Adrenal gland (tissue), 12 donors: ENCODE results near the gene SPACA4. TPM values are rescaled to one million over a fixed set of nuclear protein-coding genes. Genes with fewer than 3 reads are reported as not detected.

Experiments used
- DNase-seq, 7 donors: peaks; one replicate each; pipeline ENCODE4 v3.0.0-alpha.2; 2019 to 2020
- H3K27ac ChIP-seq, 5 donors: fragments of 200-600 bp; sonication (generic) in 4 of 5; 1 replicate in 3 of 5; 2 replicates in 2 of 5; pipeline versions ENCODE4 v1.5.1 to v1.8.0; 2016 to 2020; ENCODE audit warnings: mild to moderate bottlenecking in 1 of 5
- H3K27me3 ChIP-seq: fragments of 200-600 bp; 2 replicates; pipeline ENCODE4 v1.8.0; 2021
- H3K36me3 ChIP-seq, 2 donors: fragments of 200-600 bp; replicated peaks in 1 of 2; 1 replicate in 1 of 2; 2 replicates in 1 of 2; pipeline versions ENCODE4 v1.5.1 to v1.8.0; 2018 to 2022
- H3K4me1 ChIP-seq, 2 donors: fragments of 200-600 bp; replicated peaks in 1 of 2; 1 replicate in 1 of 2; 2 replicates in 1 of 2; pipeline versions ENCODE4 v1.5.1 to v1.8.0; 2018 to 2021
- H3K4me3 ChIP-seq, 4 donors: fragments of 200-600 bp; sonication (generic) in 3 of 4; one replicate each; pipeline ENCODE4 v1.5.1; 2016 to 2018
- H3K9me3 ChIP-seq, 3 donors: fragments of 200-600 bp; sonication (generic) in 1 of 3; replicated peaks in 1 of 3; 1 replicate in 2 of 3; 2 replicates in 1 of 3; pipeline versions ENCODE4 v1.5.1 to v1.8.0; 2016 to 2021
- CTCF ChIP-seq, 6 experiments: fragments of 450-650 bp in 4 of 6; fragments of 200-600 bp in 2 of 6; sonication (generic) in 1 of 6; IDR thresholded peaks; 1 replicate in 5 of 6; 2 replicates in 1 of 6; pipeline versions ENCODE4 v1.5.1 to v1.8.0; 2016 to 2021; ENCODE audit warnings: antibody characterized with exemption in 6 of 6, mild to moderate bottlenecking in 2 of 6, moderate library complexity in 1 of 6
- POLR2A ChIP-seq, 2 donors: fragments of 450-650 bp; IDR thresholded peaks; one replicate each; pipeline ENCODE4 v1.6.1; 2017; ENCODE audit warnings: antibody characterized with exemption in 2 of 2, mild to moderate bottlenecking in 2 of 2, moderate library complexity in 1 of 2
- WGBS, 4 donors: extraction: QIAGEN DNeasy Blood & Tissue Kit in 2 of 4; methylation state at CpG; one replicate each; pipeline versions ENCODE4 v1.1.5 to v1.1.7; 2013 to 2017; 5-methylcytosine and 5-hydroxymethylcytosine counted together
- intact Hi-C, 2 donors: fragments of 100-400 bp; cut with DNase I; formaldehyde crosslinking; loops; one replicate each; pipeline versions ENCODE4 v1.14.1 to v1.15.0; 2022 to 2023
- polyA plus RNA-seq, 3 donors: library from polyadenylated mRNA; stranded (reverse); fragments of 200-250 nt in 2 of 3; fragments of 350-450 nt in 1 of 3; fragmentation: Illumina TruSeq in 1 of 3; extraction: RNeasy Lipid Tissue Mini Kit (QIAGEN cat#74804) in 1 of 3; gene quantifications; one replicate each; pipeline ENCODE4 v1.2.3, GENCODE V29; 2013 to 2014
- total RNA-seq, 9 donors: library from RNA; depleted of rRNA in 4 of 9; stranded (reverse); fragments of >200 nt in 4 of 9; fragments of 120-200 nt in 1 of 9; fragmentation: NEBNext Ultra II Directional in 1 of 9; extraction: Animal tissue kit (Norgen Biotek cat#: 25700) in 1 of 9; gene quantifications; one replicate each; pipeline versions ENCODE4 v1.1.0 to v1.2.4, GENCODE V29; 2013 to 2023
- donor health status: healthy with polysubstance abuse.
- donor health status: Bipolar disorder and iron deficiency.
- donor health status: DM: yes; HTN: yes; CAD: no.
- donor health status: DM: no; HTN: no; CAD: no.
- donor health status: DM: no; HTN: no; CAD: no.
- donor health status: DM: yes; HTN: yes; CAD: no.

The SPACA4 gene
- total and polyA plus RNA-seq, 12 donors, result not detected

- H3K4me1 ChIP-seq, result peaks cover 18 to 32% of the 10 kb centered on the region in 2 donors
- peak in 4 of 7 donors; percentile 20 to 56 (median 42) for DNase-seq
- no peak overlapping the region for H3K27ac ChIP-seq
- H3K4me3 ChIP-seq, result no peak overlapping the region
- intact Hi-C loops, result no loop called here
- no peak for TF ChIP-seq POLR2A (IDR thresholded peaks at IDR 0.05)
- no peaks in the 10 kb centered on the region for H3K27me3 ChIP-seq
- H3K9me3 ChIP-seq, result no peaks in the 10 kb centered on the region
- WGBS, 4 donors, result 67 to 73% (median 71%) methylated on average over 8 to 12 of the region's 12 CpGs
- H3K36me3 ChIP-seq, result peaks cover 0 to 30% of the 10 kb centered on the region in 2 donors
Observed at GRCh38 chr19:48616491-48617056, 10.0 kb downstream of the SPACA4 start.

GRCh38 chr19:48617146-48617937, 10.8 kb downstream of the SPACA4 start:
- Histone ChIP-seq H3K27me3 (no peaks in the 10 kb centered on the region), H3K4me1 (peaks cover 18 to 32% of the 10 kb centered on the region in 2 donors), H3K27ac (peak overlapping the region in 2 of 5 donors; percentile 92 to 96), H3K4me3 (peak overlapping the region in 2 of 4 donors; percentile 82 to 97), H3K36me3 (peaks cover 0 to 30% of the 10 kb centered on the region in 2 donors), H3K9me3 (no peaks in the 10 kb centered on the region)
- DNase-seq, result peak in 5 of 7 donors; percentile 27 to 68 (median 52)
- TF ChIP-seq POLR2A (IDR thresholded peaks at IDR 0.05) (no peak), CTCF (IDR thresholded peaks at IDR 0.05) (peak in 5 of 6 experiments; percentile 4 to 27 (median 14))
- 48 to 54% (median 51%) methylated on average over 8 to 18 of the region's 18 CpGs for WGBS, 4 donors
- intact Hi-C loops, result no loop called here

GRCh38 chr19:48618278-48618915, 11.9 kb downstream of the SPACA4 start:
- Histone ChIP-seq H3K27me3 (no peaks in the 10 kb centered on the region), H3K9me3 (no peaks in the 10 kb centered on the region), H3K4me3 (peak overlapping the region; percentile 38 to 97 (median 88)), H3K4me1 (peaks cover 21 to 40% of the 10 kb centered on the region in 2 donors), H3K36me3 (peaks cover 0 to 30% of the 10 kb centered on the region in 2 donors), H3K27ac (peak overlapping the region; percentile 47 to 96 (median 92))
- peak in 5 of 7 donors; percentile 25 to 72 (median 50) for DNase-seq
- intact Hi-C loops, result no loop called here
- no peak for TF ChIP-seq POLR2A (IDR thresholded peaks at IDR 0.05)
- TF ChIP-seq CTCF (IDR thresholded peaks at IDR 0.05), result no peak
- WGBS, 4 donors, result 1 to 6% (median 2%) methylated on average over 10 to 18 of the region's 18 CpGs

GRCh38 chr19:48618916-48619691, 12.6 kb downstream of the SPACA4 start, which contains the start of the genes RPL18 and SPHK2:
Gene RPL18 (minus strand): TSS chr19:48619178. CDS start chr19:48619143, 35 bp downstream.
Gene SPHK2 (plus strand): TSS chr19:48619506. CDS start chr19:48620515, 1,009 bp downstream.
- Histone ChIP-seq H3K4me1 (peaks cover 26 to 45% of the 10 kb centered on the region in 2 donors), H3K36me3 (peaks cover 0 to 30% of the 10 kb centered on the region in 2 donors), H3K27ac (peak within 1 kb of the TSS; percentile 84 to 96 (median 92)), H3K9me3 (no peaks in the 10 kb centered on the region), H3K4me3 (peak within 1 kb of the TSS; percentile 38 to 97 (median 88)), H3K27me3 (no peaks in the 10 kb centered on the region)
- DNase-seq, result peak; percentile 97 to 100 (median 98)
- TF ChIP-seq POLR2A (IDR thresholded peaks at IDR 0.05) (peak; percentile 86 to 98), CTCF (IDR thresholded peaks at IDR 0.05) (peak in 1 of 6 experiments; percentile 14)
- 0 to 1% (median 0%) methylated on average over 10 to 69 of the region's 69 CpGs for WGBS, 4 donors
- intact Hi-C loops, result no loop called here
